Measurements from ENCODE around the gene MCCC2.
"Not testable (repeated sequence)": the region's sequence is repeated elsewhere in the genome, so short reads cannot be mapped to it uniquely, and the experiment has no call there.

MCCC2 gene

GRCh38 chr5:71662381-71662780 lies 75.2 kb downstream of the MCCC2 start:
- DNase-seq (ENCODE audit: low read depth), result no peak

DNA sequence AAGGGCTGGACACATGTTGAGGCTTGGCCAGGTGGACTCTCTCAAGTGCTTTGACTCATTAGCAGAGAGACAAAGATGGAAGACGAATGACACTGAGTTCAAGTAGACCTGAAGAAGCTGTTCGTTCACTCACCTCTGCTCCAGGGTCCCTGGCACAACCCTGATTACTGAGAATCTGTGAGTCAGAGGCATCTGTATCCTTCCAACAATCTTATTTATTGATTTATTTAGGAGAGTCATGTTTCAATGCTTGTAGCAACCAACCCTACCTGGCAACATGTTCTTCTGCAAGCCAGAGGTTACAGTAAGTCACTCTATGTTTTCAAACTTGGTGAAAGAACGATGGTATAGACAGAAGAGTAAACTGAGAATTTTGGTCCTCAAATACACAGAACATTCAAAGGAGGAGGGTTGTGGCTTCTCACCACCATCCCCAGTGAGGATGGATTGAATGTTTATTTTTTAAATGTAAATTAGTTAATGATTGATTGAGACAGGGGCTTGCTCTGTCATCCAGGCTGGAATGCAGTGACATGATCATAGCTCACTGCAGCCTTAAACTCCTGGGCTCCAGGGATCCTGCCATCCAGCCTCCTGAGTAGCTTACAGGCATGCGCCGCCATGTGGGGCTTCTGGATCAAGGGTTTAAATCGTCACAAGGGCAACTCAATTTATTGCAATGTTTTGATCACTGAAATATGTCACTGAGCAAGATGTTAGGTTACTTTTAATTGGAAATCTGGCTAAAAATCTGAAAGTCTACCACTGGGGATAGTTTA lies 76.2 kb downstream of the MCCC2 start:
- no peak for DNase-seq (ENCODE audit: low read depth)

GRCh38 chr5:71664615-71665014 lies 77.5 kb downstream of the MCCC2 start:
- DNase-seq (ENCODE audit: low read depth), result not testable (repeated sequence)

DNA sequence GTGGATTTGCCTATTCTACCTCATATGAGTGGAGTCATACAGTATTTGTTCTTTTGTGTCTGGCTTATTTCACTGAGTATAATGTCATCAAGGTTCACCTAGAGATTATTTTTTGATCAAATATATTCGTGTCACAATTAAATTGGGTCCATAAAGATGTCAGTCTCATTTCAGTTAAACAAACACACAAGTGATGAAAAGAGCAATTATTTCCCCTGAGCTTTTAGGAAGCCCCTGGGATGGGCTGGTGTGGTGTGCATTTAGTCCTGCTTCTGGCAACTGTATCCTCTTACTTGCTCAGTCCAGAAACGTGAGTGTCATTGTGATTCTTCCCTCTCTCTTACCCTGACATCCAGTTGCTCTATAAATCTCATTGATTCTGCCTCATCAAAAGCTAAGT lies 79.2 kb downstream of the MCCC2 start:
- no peak for DNase-seq (ENCODE audit: low read depth)

DNA sequence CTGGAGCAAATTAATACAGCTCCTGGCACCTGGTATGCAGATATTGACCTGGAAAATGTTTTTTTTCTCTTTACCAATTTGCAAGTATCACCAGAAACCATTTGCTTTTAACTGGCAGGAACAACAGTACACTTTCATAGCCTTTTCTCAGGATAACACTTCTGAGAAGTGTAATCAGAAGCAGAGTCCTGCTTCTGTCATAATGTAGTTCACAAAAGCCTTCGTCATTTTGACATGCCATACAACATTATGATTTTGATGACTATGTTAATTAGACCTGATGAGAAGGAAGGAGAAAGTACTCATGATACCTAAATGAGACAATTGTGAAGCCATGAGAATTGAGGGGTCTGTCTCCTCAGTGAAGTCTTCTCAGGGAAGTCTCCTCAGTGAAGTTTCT lies 90.8 kb downstream of the MCCC2 start:
- no peak for DNase-seq (ENCODE audit: low read depth)

GRCh38 chr5:71679714-71680113 lies 92.6 kb downstream of the MCCC2 start:
- no peak for DNase-seq (ENCODE audit: low read depth)

DNA sequence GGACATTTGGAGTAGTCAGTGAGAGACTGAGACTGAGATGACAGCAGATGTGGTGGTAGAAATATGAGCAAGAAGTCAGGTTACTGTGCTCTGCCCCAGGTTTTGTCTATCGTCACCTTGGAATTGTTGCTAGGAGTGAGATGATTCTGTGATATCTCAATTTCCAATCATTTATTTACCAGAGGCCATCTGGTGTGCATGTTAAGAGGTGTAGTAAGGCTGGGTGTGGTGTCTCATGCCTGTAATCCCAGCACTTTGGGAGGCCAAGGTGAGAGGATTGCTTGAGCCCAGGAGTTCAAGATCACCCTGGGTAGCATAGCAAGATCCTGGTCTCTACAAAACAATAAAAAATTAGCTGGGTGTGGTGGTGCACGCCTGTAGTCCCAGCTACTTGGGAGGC lies 93.4 kb downstream of the MCCC2 start:
- DNase-seq (ENCODE audit: low read depth), result no peak

- no peak for DNase-seq (ENCODE audit: low read depth)
Measured at GRCh38 chr5:71681296-71681695, 94.2 kb downstream of the MCCC2 start.

GRCh38 chr5:71684309-71684708 lies 97.2 kb downstream of the MCCC2 start:
- no peak for DNase-seq (ENCODE audit: low read depth)

DNA sequence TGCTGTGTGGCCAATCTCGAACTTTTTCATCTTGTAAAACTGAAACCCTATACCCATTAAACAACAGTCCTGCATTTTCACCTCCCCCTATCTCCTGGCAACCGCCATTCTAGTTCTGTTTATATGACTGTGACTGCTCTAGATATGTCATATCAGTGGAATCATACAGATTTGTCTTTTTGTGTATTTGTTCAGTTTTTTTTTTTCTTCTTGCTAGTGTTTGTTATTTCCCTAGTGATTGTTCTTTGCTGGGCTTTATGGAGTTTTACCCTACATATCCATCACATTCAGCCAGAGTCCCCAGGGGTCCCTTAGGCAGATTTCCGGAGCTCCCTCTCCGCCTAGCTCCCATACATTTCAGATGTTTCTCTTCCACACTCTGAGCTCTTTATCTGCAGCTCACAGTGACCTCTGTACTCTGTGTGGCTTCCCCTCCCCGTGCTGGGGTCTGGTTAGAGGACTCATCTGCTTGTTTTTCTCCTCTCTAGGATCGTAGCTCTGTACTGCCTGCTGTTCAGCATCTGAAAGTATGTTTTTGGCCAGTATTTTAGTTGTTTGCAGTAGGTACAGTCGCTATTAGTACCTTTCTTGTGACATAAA lies 106.8 kb downstream of the MCCC2 start:
- no peak for DNase-seq (ENCODE audit: low read depth)

- DNase-seq (ENCODE audit: low read depth), result no peak
Measured at GRCh38 chr5:71695071-71695470, 107.9 kb downstream of the MCCC2 start.

GRCh38 chr5:71695595-71695994 lies 108.5 kb downstream of the MCCC2 start:
- no peak for DNase-seq (ENCODE audit: low read depth)

DNA sequence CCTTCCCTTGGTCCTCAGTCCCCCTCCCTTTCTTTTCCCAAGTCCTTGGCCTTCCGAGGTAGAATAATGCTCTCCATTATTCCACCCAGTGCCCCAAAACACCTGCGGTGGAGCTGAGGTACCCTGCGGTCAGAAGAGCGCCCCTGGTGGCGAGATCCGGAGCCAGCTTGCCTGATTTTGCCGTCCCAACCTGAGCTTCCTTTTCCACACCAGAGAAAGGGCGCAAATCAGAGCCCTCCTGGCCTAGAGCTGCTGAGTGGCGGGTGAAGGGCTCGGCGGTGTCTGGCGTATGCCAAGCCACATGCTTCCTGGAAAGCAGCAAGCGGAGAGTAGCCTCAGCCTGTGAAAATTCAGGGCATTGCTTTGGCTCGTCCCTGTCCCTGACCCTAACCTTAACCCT lies 110.8 kb downstream of the MCCC2 start:
- DNase-seq (ENCODE audit: low read depth), result no peak

- DNase-seq (ENCODE audit: low read depth), result no peak
Measured at GRCh38 chr5:71699233-71699632, 112.1 kb downstream of the MCCC2 start.

- DNase-seq (ENCODE audit: low read depth), result no peak
Measured at GRCh38 chr5:71699751-71700150, 112.6 kb downstream of the MCCC2 start.

- no peak for DNase-seq (ENCODE audit: low read depth)
Measured at GRCh38 chr5:71700803-71701202, 113.7 kb downstream of the MCCC2 start.

GRCh38 chr5:71701407-71701806 lies 114.3 kb downstream of the MCCC2 start:
- DNase-seq (ENCODE audit: low read depth), result no peak

GRCh38 chr5:71703941-71704340 lies 116.8 kb downstream of the MCCC2 start:
- no peak for DNase-seq (ENCODE audit: low read depth)

DNA sequence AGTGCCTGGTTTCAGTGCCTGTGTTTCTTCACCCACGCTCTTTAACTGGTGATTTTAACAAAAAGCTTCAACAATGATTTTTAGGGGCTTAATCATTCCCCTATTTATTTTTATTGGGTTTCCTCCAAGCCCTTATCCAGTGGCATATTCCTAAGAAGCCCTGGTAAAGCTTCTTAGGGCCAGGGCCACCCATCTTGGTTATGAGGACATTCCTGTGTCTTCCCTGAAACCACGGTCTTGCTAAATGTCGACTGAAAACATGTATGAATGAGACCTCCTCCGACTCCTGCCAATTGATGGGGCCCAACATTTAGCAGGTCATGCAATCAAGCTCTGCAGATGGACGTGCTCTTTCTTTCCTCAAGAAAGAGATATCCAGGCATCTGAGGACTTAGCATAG lies 118.3 kb downstream of the MCCC2 start:
- DNase-seq (ENCODE audit: low read depth), result no peak

- no peak for DNase-seq (ENCODE audit: low read depth)
Measured at GRCh38 chr5:71706906-71707305, 119.8 kb downstream of the MCCC2 start.
